ENCODE measurements around the gene ZFAND3. TPM values are rescaled to one million over a fixed set of nuclear protein-coding genes. Genes with fewer than 3 reads are reported as not detected.
A peak's percentile ranks its signal among the peaks of the same experiment; 100 is the strongest.

ZFAND3 gene
- total RNA-seq, 4 donors from 2014 or later = 46.3 to 73.6 (median 49.3) TPM

DNA sequence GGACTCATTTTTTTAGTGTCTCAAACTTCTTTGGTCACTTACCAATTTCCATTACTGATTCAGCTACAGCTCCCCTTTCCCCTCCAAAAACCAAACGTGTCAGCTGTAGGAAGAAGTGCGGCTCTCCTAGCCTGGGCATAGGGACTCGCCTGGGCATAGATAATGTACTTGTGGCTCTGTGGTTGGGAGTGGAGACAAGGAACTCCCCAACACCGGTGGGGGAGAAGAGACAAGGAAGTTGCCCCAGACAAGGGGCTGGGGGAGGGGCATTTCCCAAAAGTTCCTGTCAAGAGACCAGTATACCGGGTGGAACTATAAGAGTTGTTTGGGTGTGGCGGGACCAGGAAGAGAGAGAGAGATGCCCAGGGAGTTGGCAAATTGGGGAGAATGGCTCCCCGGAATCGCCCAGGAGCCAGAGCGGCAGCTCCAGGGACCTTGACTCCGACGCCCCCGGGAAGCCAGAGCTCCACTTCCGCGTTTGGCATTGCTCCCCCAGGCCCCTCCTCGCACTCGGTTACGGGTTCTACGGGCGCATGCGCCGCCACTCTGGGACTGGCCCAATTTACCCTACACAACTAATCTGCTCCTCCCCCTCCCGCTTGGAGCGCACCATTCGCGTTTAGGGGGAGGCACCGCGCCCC is 871 bp upstream of the ZFAND3 start:
- Histone ChIP-seq H3K9me3 (no peaks in the 10 kb centered on the region), H3K36me3 (no peaks in the 10 kb centered on the region), H3K4me1 (peaks cover 0 to 45% (median 21%) of the 10 kb centered on the region in 3 donors), H3K27me3 (no peaks in the 10 kb centered on the region), H3K4me3 (peak overlapping the region; percentile 97 to 99), H3K27ac (peak overlapping the region; percentile 77 to 99 (median 98))
- TF ChIP-seq POLR2A (IDR thresholded peaks at IDR 0.05) (peak; percentile 76 to 83), EP300 (IDR thresholded peaks at IDR 0.05) (no peak), POLR2AphosphoS5 (IDR thresholded peaks at IDR 0.05) (peak; percentile 88), CTCF (IDR thresholded peaks at IDR 0.05) (peak in 1 of 4 experiments; percentile 18)
- peak; percentile 89 for ATAC-seq
- WGBS, 2 donors (ENCODE audit: low coverage in 1 of 2) = 0% methylated on average over 8 to 11 of the region's 27 CpGs

DNA sequence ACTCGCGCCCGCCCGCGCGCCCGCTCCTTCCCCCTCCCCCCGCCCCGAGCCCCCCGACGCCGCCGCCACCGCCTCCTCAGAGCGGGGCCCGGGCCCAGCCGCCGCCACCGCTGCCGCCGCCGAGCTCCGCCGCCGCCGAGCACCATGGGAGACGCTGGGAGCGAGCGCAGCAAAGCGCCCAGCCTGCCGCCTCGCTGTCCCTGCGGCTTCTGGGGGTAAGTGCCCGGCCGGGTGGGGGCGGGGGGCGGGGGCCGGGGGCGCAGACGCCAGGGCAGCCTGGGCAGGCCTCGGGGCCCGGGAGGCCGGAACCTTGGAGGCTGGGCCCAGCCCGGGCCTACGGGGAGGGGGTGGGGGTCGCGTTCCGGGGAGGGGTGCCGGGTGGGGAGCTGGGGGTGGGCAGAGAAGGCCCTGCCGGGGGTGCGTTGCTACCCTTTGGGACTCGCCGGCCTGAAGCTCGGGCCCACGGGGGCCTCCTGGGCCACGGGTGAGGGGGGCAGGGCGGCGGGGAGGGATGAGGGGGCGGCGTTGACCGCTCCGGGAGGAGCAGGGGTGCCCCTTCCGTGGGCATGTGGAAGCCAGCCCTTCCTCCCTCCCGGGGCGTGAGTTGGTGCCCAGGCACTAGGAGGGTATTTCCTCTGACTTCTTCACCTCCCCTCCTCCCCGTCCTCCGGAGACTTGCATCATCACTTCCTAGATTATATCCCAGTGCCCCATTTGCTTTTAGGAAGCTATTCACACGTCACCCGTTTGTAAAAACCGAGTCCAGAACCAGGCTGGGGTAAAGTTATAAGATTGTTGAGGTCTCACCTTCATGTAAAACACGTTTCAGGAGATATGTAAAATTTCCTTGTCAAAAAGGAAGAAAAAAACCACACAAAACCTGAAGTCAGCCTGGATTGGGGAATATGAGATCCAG is 533 bp downstream of the ZFAND3 start:
- WGBS, 2 donors (ENCODE audit: low coverage in 1 of 2) = 0% methylated on average over 4 to 6 of the region's 71 CpGs
- H3K4me1 ChIP-seq = peaks cover 0 to 58% (median 24%) of the 10 kb centered on the region in 3 donors
- H3K4me3 ChIP-seq = peak overlapping the region; percentile 97 to 99
- no peaks in the 10 kb centered on the region for H3K27me3 ChIP-seq
- no peaks in the 10 kb centered on the region for H3K9me3 ChIP-seq
- peak; percentile 4 for ATAC-seq
- no peaks in the 10 kb centered on the region for H3K36me3 ChIP-seq
- H3K27ac ChIP-seq = peak overlapping the region; percentile 77 to 99 (median 98)
- peak; percentile 53 for TF ChIP-seq POLR2AphosphoS5 (IDR thresholded peaks at IDR 0.05)
- TF ChIP-seq CTCF (IDR thresholded peaks at IDR 0.05) = no peak
- no peak for TF ChIP-seq EP300 (IDR thresholded peaks at IDR 0.05)
- no peak for TF ChIP-seq POLR2A (IDR thresholded peaks at IDR 0.05)

DNA sequence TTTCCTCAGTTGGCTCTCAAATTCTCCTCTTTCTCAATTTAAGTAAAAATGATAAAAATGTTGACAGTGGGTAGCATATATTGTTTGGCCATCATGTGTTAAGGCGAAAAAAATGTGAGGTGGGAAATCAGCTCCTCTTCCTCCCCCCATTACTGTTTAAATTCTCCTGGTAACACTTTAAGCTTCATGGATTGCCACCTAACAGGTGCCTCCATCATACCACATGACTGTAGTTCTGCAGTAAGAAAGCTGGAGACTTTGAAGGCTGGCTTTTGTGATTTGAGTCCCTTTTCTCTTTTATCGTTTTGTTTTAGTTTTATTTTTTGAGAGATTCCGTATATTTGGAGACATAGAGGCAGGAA is 1.2 kb downstream of the ZFAND3 start:
- H3K4me1 ChIP-seq = peaks cover 0 to 64% (median 25%) of the 10 kb centered on the region in 3 donors

GRCh38 chr6:37821446-37821845 is 1.9 kb downstream of the ZFAND3 start:
- Histone ChIP-seq H3K27me3 (no peaks in the 10 kb centered on the region), H3K4me1 (peaks cover 0 to 72% (median 30%) of the 10 kb centered on the region in 3 donors), H3K4me3 (peak overlapping the region in 1 of 2 donors; percentile 99), H3K9me3 (no peaks in the 10 kb centered on the region), H3K36me3 (no peaks in the 10 kb centered on the region), H3K27ac (peak overlapping the region in 1 of 4 donors; percentile 99)
- TF ChIP-seq POLR2AphosphoS5 (IDR thresholded peaks at IDR 0.05) (no peak), POLR2A (IDR thresholded peaks at IDR 0.05) (no peak), EP300 (IDR thresholded peaks at IDR 0.05) (no peak), CTCF (IDR thresholded peaks at IDR 0.05) (no peak)
- ATAC-seq = no peak
- WGBS, 2 donors (ENCODE audit: low coverage in 1 of 2) = 75 to 79% methylated on average over 7 of the region's 7 CpGs

More for the DNA sequence above, 1.2 kb downstream of the ZFAND3 start:
- Histone ChIP-seq H3K36me3 (no peaks in the 10 kb centered on the region), H3K9me3 (no peaks in the 10 kb centered on the region), H3K27me3 (no peaks in the 10 kb centered on the region), H3K4me3 (peak overlapping the region; percentile 97 to 99), H3K27ac (peak overlapping the region; percentile 77 to 99 (median 98))
- TF ChIP-seq EP300 (IDR thresholded peaks at IDR 0.05) (no peak), CTCF (IDR thresholded peaks at IDR 0.05) (no peak), POLR2A (IDR thresholded peaks at IDR 0.05) (no peak), POLR2AphosphoS5 (IDR thresholded peaks at IDR 0.05) (no peak)
- 22 to 35% methylated on average over 3 of the region's 3 CpGs for WGBS, 2 donors (ENCODE audit: low coverage in 1 of 2)
- no peak for ATAC-seq
